ENCODE data around the gene SMIM36. TPM values are rescaled to one million over a fixed set of nuclear protein-coding genes. Genes with fewer than 3 reads are reported as not detected.

SMIM36 gene
- total RNA-seq, 2 donors from 2014 or later = not detected

DNA sequence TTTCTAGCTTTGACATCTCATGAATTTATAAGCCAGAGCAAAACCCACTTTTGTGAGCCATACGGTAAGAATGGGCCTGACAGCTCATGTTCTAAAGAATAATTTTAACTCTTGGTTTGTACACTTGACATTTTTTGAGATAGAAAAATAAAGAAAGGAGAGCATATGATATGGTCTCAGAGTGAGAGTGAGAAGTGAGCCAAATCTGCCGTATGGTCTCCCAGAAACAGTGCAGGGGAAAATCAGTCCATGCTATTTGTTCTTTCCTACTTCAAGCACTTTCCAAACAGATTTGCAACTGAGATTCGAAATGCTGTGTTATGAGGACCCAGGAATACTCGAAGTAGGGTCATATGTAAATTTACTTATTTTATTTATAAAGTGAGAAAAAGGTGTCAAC is 20.9 kb downstream of the SMIM36 start:
- no peak for DNase-seq
- peaks cover 8% of the 10 kb centered on the region for H3K4me1 Mint-ChIP-seq
- Histone ChIP-seq H3K4me1 (ENCODE audit: control insufficient read depth, insufficient read depth, low read length) (peaks cover 2% of the 10 kb centered on the region), H3K9ac (ENCODE audit: extremely low read depth, low read length, poor library complexity, severe bottlenecking) (no peak overlapping the region), H3K9me3 (ENCODE audit: control insufficient read depth, low read length) (no peaks in the 10 kb centered on the region), H3K36me3 (ENCODE audit: control insufficient read depth, insufficient read depth, low read length) (no peaks in the 10 kb centered on the region), H3K27me3 (ENCODE audit: control insufficient read depth, insufficient read depth, low read length, poor library complexity, severe bottlenecking) (no peaks in the 10 kb centered on the region), H3K4me3 (ENCODE audit: low read length) (no peak overlapping the region), H3K27ac (ENCODE audit: low read depth, low read length) (no peak overlapping the region)
- no peaks in the 10 kb centered on the region for H3K9me3 Mint-ChIP-seq
- H3K27ac Mint-ChIP-seq = no peak overlapping the region
- no peaks in the 10 kb centered on the region for H3K36me3 Mint-ChIP-seq (ENCODE audit: low read depth)
- TF ChIP-seq, protein P1, sequence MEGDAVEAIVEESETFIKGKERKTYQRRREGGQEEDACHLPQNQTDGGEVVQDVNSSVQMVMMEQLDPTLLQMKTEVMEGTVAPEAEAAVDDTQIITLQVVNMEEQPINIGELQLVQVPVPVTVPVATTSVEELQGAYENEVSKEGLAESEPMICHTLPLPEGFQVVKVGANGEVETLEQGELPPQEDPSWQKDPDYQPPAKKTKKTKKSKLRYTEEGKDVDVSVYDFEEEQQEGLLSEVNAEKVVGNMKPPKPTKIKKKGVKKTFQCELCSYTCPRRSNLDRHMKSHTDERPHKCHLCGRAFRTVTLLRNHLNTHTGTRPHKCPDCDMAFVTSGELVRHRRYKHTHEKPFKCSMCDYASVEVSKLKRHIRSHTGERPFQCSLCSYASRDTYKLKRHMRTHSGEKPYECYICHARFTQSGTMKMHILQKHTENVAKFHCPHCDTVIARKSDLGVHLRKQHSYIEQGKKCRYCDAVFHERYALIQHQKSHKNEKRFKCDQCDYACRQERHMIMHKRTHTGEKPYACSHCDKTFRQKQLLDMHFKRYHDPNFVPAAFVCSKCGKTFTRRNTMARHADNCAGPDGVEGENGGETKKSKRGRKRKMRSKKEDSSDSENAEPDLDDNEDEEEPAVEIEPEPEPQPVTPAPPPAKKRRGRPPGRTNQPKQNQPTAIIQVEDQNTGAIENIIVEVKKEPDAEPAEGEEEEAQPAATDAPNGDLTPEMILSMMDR (conservative IDR thresholded peaks at IDR 0.05) = no peak
- H3K27me3 Mint-ChIP-seq (ENCODE audit: insufficient read depth) = no peaks in the 10 kb centered on the region
- 88 to 91% methylated on average over 2 of the region's 4 CpGs for WGBS, 2 experiments (ENCODE audit: insufficient coverage in 1 of 2, insufficient read length in 1 of 2)
- no peak overlapping the region for H3K4me3 Mint-ChIP-seq

DNA sequence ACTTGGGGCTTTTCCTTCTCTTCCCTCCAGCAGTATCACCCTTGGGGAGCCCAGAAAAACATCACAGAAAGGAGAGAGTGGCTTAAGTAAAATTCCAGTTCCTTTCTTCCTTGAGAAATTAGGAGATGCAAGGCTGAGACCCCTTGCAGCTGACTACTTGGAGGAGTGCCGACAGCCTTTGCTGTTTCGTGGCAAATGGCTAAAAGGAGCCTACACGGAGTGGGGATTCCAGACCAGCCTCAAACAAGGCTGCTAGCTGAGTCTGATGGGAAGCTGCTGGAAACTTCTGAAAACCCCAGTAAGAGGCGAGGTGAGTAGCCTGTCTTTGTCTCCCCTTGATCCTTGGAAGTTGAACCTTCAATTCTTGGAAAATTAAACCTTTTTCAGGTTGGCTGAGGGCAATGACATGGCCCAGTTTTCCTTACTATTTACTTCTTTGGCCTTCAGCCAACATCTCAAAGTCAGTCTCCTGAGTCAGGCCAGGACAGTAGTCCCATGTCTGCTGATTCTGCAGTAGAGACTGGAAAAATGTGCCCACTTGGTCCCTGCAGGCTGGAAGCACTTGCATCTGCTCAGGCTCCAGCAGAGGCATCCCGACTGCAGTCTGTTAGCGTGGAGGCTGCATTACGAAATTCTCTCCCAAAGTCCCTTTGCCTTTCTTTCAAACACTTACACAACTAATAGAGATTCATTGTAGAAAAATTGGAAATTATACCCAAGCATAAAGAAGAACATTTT is 23.4 kb downstream of the SMIM36 start:
- DNase-seq = no peak
- Histone ChIP-seq H3K9ac (ENCODE audit: extremely low read depth, low read length, poor library complexity, severe bottlenecking) (no peak overlapping the region), H3K4me3 (ENCODE audit: low read length) (no peak overlapping the region), H3K4me1 (ENCODE audit: control insufficient read depth, insufficient read depth, low read length) (peaks cover 2% of the 10 kb centered on the region), H3K36me3 (ENCODE audit: control insufficient read depth, insufficient read depth, low read length) (no peaks in the 10 kb centered on the region), H3K9me3 (ENCODE audit: control insufficient read depth, low read length) (no peaks in the 10 kb centered on the region), H3K27me3 (ENCODE audit: control insufficient read depth, insufficient read depth, low read length, poor library complexity, severe bottlenecking) (no peaks in the 10 kb centered on the region), H3K27ac (ENCODE audit: low read depth, low read length) (no peak overlapping the region)
- no peaks in the 10 kb centered on the region for H3K27me3 Mint-ChIP-seq (ENCODE audit: insufficient read depth)
- TF ChIP-seq, protein P1 (conservative IDR thresholded peaks at IDR 0.05) = no peak
- H3K36me3 Mint-ChIP-seq (ENCODE audit: low read depth) = no peaks in the 10 kb centered on the region
- no peak overlapping the region for H3K4me3 Mint-ChIP-seq
- H3K27ac Mint-ChIP-seq = no peak overlapping the region
- WGBS, 2 experiments (ENCODE audit: insufficient coverage in 1 of 2, insufficient read length in 1 of 2) = 75 to 87% methylated on average over 3 to 7 of the region's 7 CpGs
- peaks cover 3% of the 10 kb centered on the region for H3K4me1 Mint-ChIP-seq
- H3K9me3 Mint-ChIP-seq = no peaks in the 10 kb centered on the region

DNA sequence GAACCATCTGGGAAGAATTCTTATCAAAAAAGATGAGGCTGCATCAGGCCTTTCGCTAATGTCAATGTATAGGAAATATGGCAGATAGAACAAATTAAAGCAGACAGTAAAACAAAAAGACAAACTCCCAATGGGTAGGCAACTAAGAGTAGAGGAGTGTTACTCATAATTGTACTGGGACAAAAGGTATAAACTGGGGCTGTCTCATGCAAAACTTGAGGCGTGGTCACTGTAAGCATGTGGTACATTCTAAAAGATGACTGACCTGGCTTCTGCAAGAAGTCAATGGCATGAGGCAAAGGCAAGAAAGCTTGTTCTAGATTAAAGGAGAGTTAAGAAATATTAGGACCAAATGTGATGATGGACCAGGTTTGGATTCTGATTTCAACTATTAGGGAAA is 26.7 kb downstream of the SMIM36 start:
- Histone ChIP-seq H3K9me3 (ENCODE audit: control insufficient read depth, low read length) (no peaks in the 10 kb centered on the region), H3K9ac (ENCODE audit: extremely low read depth, low read length, poor library complexity, severe bottlenecking) (no peak overlapping the region), H3K4me1 (ENCODE audit: control insufficient read depth, insufficient read depth, low read length) (no peaks in the 10 kb centered on the region), H3K4me3 (ENCODE audit: low read length) (no peak overlapping the region), H3K36me3 (ENCODE audit: control insufficient read depth, insufficient read depth, low read length) (no peaks in the 10 kb centered on the region), H3K27ac (ENCODE audit: low read depth, low read length) (no peak overlapping the region), H3K27me3 (ENCODE audit: control insufficient read depth, insufficient read depth, low read length, poor library complexity, severe bottlenecking) (no peaks in the 10 kb centered on the region)
- TF ChIP-seq, protein P1 (conservative IDR thresholded peaks at IDR 0.05) = no peak
- Mint-ChIP-seq H3K36me3 (ENCODE audit: low read depth) (no peaks in the 10 kb centered on the region), H3K4me1 (peaks cover 12% of the 10 kb centered on the region), H3K27ac (no peak overlapping the region), H3K27me3 (ENCODE audit: insufficient read depth) (no peaks in the 10 kb centered on the region), H3K9me3 (no peaks in the 10 kb centered on the region), H3K4me3 (no peak overlapping the region)
- WGBS, 2 experiments (ENCODE audit: insufficient coverage in 1 of 2, insufficient read length in 1 of 2) = 93 to 98% methylated on average over 2 of the region's 2 CpGs
- no peak for DNase-seq
